Breast epithelium (tissue), 3 donors: Measurements from ENCODE around the gene SDK1.

Experiments used
- POLR2AphosphoS5 ChIP-seq, 3 donors: sonication (generic); formaldehyde crosslinking; IDR thresholded peaks; one replicate each; pipeline ENCODE4 v1.6.1; 2017; ENCODE audit warnings: antibody characterized with exemption in 3 of 3
- TF ChIP-seq, protein P1 (sequence below), 3 donors: fragments of 450-650 bp; IDR thresholded peaks; one replicate each; pipeline ENCODE4 v1.5.1; 2016 to 2017; ENCODE audit warnings: antibody characterized with exemption in 3 of 3, mild to moderate bottlenecking in 3 of 3, moderate library complexity in 3 of 3

DNA sequence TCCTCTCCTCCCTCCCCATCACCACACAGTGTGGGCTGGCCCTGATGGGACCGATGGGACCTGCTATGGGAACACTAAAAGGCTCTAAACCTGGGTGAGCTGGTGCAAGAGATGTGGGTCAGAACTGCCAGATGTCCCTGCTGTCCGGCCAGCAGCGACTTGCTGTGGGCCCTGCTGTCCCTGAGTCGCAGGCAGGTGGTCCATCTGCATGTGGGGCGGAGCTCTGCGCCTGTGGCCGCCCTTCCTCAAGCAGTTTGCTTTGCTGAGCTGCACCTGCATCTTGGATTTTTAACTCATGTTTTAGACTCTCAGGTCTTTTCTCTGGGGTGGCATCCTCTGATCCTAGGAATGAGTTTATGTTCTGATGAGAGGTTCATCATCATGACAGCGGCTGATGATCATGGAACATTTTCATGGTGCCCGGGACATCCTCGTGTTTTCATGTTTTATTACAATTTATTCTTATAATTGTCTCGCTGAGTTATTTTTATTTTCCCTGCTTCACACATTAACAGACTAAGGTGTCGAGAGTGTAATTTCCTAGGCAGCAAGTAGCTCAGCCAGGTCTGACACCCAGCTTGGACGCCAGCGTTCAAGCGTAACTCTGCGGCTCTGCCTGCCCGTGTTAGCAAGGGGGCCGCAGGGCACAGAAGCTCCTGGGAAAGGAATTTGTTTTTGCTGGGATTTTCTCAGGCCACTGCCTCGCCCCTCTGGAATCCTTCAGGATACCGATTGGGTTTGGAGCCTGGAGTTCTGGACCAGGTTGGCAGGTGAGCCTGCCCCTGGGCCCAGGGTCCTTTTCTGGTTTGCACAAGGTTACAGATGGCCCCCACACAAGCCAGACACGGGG is 765.8 kb downstream of the SDK1 start:
- TF ChIP-seq POLR2AphosphoS5 (IDR thresholded peaks at IDR 0.05) = no peak
- TF ChIP-seq, protein P1, sequence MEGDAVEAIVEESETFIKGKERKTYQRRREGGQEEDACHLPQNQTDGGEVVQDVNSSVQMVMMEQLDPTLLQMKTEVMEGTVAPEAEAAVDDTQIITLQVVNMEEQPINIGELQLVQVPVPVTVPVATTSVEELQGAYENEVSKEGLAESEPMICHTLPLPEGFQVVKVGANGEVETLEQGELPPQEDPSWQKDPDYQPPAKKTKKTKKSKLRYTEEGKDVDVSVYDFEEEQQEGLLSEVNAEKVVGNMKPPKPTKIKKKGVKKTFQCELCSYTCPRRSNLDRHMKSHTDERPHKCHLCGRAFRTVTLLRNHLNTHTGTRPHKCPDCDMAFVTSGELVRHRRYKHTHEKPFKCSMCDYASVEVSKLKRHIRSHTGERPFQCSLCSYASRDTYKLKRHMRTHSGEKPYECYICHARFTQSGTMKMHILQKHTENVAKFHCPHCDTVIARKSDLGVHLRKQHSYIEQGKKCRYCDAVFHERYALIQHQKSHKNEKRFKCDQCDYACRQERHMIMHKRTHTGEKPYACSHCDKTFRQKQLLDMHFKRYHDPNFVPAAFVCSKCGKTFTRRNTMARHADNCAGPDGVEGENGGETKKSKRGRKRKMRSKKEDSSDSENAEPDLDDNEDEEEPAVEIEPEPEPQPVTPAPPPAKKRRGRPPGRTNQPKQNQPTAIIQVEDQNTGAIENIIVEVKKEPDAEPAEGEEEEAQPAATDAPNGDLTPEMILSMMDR (IDR thresholded peaks at IDR 0.05) = no peak
